OCI-LY1 (cell line): ENCODE results near the gene PRRG2.

ENCODE experiments used
- CTCF ChIP-seq: fragments of 200-600 bp; sonication (generic), shearing (Covaris generic); IDR thresholded peaks from 2 replicates; pipeline ENCODE4 v1.5.1; 2017; ENCODE audit warnings: mild to moderate bottlenecking, antibody characterized with exemption, low read length, moderate library complexity, mixed read lengths
- EZH2 ChIP-seq: fragments of 200-600 bp; sonication (generic), shearing (Covaris generic); IDR thresholded peaks from 2 replicates; pipeline ENCODE4 v1.8.0; 2017; ENCODE audit warnings: borderline replicate concordance, mixed run types, mild to moderate bottlenecking, antibody characterized with exemption, low read length, moderate library complexity, mixed read lengths

- no peak for TF ChIP-seq CTCF
- no peak for TF ChIP-seq EZH2
These were observed 2.1 kb downstream of the PRRG2 start for GRCh38 chr19:49583239-49583638.
